GM12878 (cell line): ENCODE results near the gene SPHK2. TPM values are rescaled to one million over a fixed set of nuclear protein-coding genes. Genes with fewer than 3 reads are reported as not detected.

Source experiments
- ATAC-seq: fragments of 200-7000 bp; cut with Tn5 transposase; 3 replicates; pipeline ENCODE4 v1.9.1; 2020; ENCODE audit warnings: mild to moderate bottlenecking, moderate library complexity
- BruUV-seq: library from RNA; stranded (reverse); fragments of 400-500 nt; replicated peaks from 2 replicates; lab custom pipeline; 2021; lab: Mats Ljungman, UMichigan
- CTCF ChIA-PET: fragments of 300-600 bp; sonication (Branson Sonifier 250); formaldehyde crosslinking; extraction: SDS; loops from one replicate; lab custom pipeline; 2021; ENCODE audit warnings: inconsistent platforms; lab: Yijun Ruan, JAX
- POLR2A ChIA-PET: fragments of 350-600 bp; formaldehyde crosslinking; extraction: SDS; loops from one replicate; lab custom pipeline; 2021; ENCODE audit warnings: inconsistent platforms; lab: Charles Lee
- RAD21 ChIA-PET: fragments of 300-600 bp; sonication (Branson Sonifier 250); formaldehyde crosslinking; loops from one replicate; lab custom pipeline; 2023; ENCODE audit warnings: antibody characterized with exemption; ENCODE audit not compliant: unreplicated experiment; lab: Charles Lee
- SMC1A ChIA-PET: fragments of 300-600 bp; sonication (Branson Sonifier 250); formaldehyde crosslinking; loops from one replicate; lab custom pipeline; 2023; ENCODE audit not compliant: unreplicated experiment, uncharacterized antibody; lab: Charles Lee
- DNase-seq: peaks from one replicate; pipeline ENCODE4 v3.0.0-alpha.2; 2011; ENCODE audit warnings: low read depth, low spot score
- FAIRE-seq: peaks from 3 replicates; lab custom pipeline; 2011; peaks lifted over from hg19 to GRCh38; lab: Jason Lieb, UNC
- H2AFZ ChIP-seq: 2 replicates; pipeline ENCODE4 v1.6.0; 2011; ENCODE audit warnings: low read depth, low read length, control low read depth; ENCODE audit not compliant: control insufficient read depth
- H3K27ac ChIP-seq: 2 replicates; pipeline ENCODE4 v1.5.1; 2011; ENCODE audit warnings: control low read depth; ENCODE audit not compliant: control insufficient read depth, insufficient read depth
- H3K27me3 ChIP-seq, 2 experiments: replicated peaks in 1 of 2; 2 replicates each; pipeline versions ENCODE4 v1.6.0 to v1.6.1; 2011; ENCODE audit warnings: low read length in 1 of 2; ENCODE audit not compliant: control insufficient read depth in 2 of 2, insufficient read depth in 2 of 2
- H3K36me3 ChIP-seq, 2 experiments: 2 replicates each; pipeline ENCODE4 v1.5.1; 2011; ENCODE audit warnings: low read length in 1 of 2; ENCODE audit not compliant: control insufficient read depth in 2 of 2, insufficient read depth in 2 of 2
- H3K4me1 ChIP-seq: 2 replicates; pipeline ENCODE4 v1.6.1; 2011; ENCODE audit warnings: mild to moderate bottlenecking, low read length, moderate library complexity, mixed read lengths; ENCODE audit not compliant: control insufficient read depth, insufficient read depth
- H3K4me2 ChIP-seq: 2 replicates; pipeline ENCODE4 v1.6.0; 2011; ENCODE audit warnings: control low read depth; ENCODE audit not compliant: control insufficient read depth, insufficient read depth
- H3K4me3 ChIP-seq: fragments of 200-600 bp; sonication (generic); 2 replicates; pipeline ENCODE4 v1.5.1; 2016
- H3K79me2 ChIP-seq: 2 replicates; pipeline ENCODE4 v1.6.0; 2011; ENCODE audit warnings: low read length; ENCODE audit not compliant: control insufficient read depth, insufficient read depth
- H3K9ac ChIP-seq: 2 replicates; pipeline ENCODE4 v1.8.0; 2011; ENCODE audit warnings: low read length, control low read depth, mixed read lengths; ENCODE audit not compliant: control insufficient read depth, insufficient read depth
- H3K9me3 ChIP-seq: replicated peaks from 3 replicates; pipeline ENCODE4 v1.5.1; 2011; ENCODE audit warnings: mild to moderate bottlenecking, low read length; ENCODE audit not compliant: control insufficient read depth, insufficient read depth
- H4K20me1 ChIP-seq: 2 replicates; pipeline ENCODE4 v1.6.0; 2011; ENCODE audit not compliant: control insufficient read depth, insufficient read depth
- ATF7 ChIP-seq: fragments of 450-650 bp; IDR thresholded peaks from 2 replicates; pipeline ENCODE4 v1.6.1; 2016; ENCODE audit warnings: low read depth, mild to moderate bottlenecking
- CREB1 ChIP-seq: IDR thresholded peaks from 2 replicates; pipeline ENCODE4 v1.6.1; 2012; ENCODE audit warnings: low read depth, mild to moderate bottlenecking, inconsistent platforms
- FOXM1 ChIP-seq: IDR thresholded peaks from 2 replicates; pipeline ENCODE4 v1.6.1; 2012; ENCODE audit warnings: low read depth, mild to moderate bottlenecking, inconsistent platforms, low read length, moderate library complexity
- IKZF2 ChIP-seq, 2 experiments: fragments of 450-650 bp; IDR thresholded peaks; 2 replicates each; pipeline ENCODE4 v1.6.1; 2017; ENCODE audit warnings: mild to moderate bottlenecking in 2 of 2, moderate library complexity in 2 of 2
- KLF5 ChIP-seq: fragments of 450-650 bp; IDR thresholded peaks from 2 replicates; pipeline ENCODE4 v1.6.1; 2014; ENCODE audit warnings: mild to moderate bottlenecking; ENCODE audit not compliant: partially characterized antibody
- MEF2B ChIP-seq: fragments of 450-650 bp; IDR thresholded peaks from 2 replicates; pipeline ENCODE4 v1.6.1; 2018; ENCODE audit warnings: mild to moderate bottlenecking, moderate library complexity; ENCODE audit not compliant: partially characterized antibody, poor library complexity, severe bottlenecking
- MLLT1 ChIP-seq: fragments of 450-650 bp; IDR thresholded peaks from 2 replicates; pipeline ENCODE4 v1.6.1; 2016; ENCODE audit warnings: mild to moderate bottlenecking
- MTA3 ChIP-seq: IDR thresholded peaks from 2 replicates; pipeline ENCODE4 v1.6.1; 2012; ENCODE audit warnings: low read length, inconsistent platforms, borderline replicate concordance
- NFYA ChIP-seq: IDR thresholded peaks from 2 replicates; pipeline ENCODE4 v1.6.1; 2011; ENCODE audit warnings: low read depth, mild to moderate bottlenecking, low read length, improper control_type of control experiment, borderline replicate concordance
- NFYB ChIP-seq: IDR thresholded peaks from 2 replicates; pipeline ENCODE4 v1.6.1; 2011; ENCODE audit warnings: low read depth, mild to moderate bottlenecking, low read length, improper control_type of control experiment, moderate library complexity; ENCODE audit not compliant: insufficient read depth
- TCF3 ChIP-seq: IDR thresholded peaks from 2 replicates; pipeline ENCODE4 v1.6.1; 2012; ENCODE audit warnings: low read depth, mild to moderate bottlenecking, low read length, borderline replicate concordance; ENCODE audit not compliant: insufficient read depth
- YBX1 ChIP-seq: fragments of 450-650 bp; IDR thresholded peaks from 2 replicates; pipeline ENCODE4 v1.6.1; 2016; ENCODE audit warnings: antibody characterized with exemption
- ZNF384 ChIP-seq: IDR thresholded peaks from 2 replicates; pipeline ENCODE4 v1.6.1; 2012; ENCODE audit warnings: low read depth, mild to moderate bottlenecking, low read length, improper control_type of control experiment, borderline replicate concordance
- ZSCAN29 ChIP-seq: fragments of 450-650 bp; IDR thresholded peaks from 2 replicates; pipeline ENCODE4 v1.6.1; 2017; ENCODE audit warnings: mild to moderate bottlenecking, moderate library complexity
- WGBS: methylation state at CpG from one replicate; pipeline ENCODE4 v1.1.6; 2016; ENCODE audit warnings: low lambda C conversion rate; ENCODE audit not compliant: insufficient replicate concordance, insufficient coverage; ENCODE audit errors: missing lambda C conversion rate; 5-methylcytosine and 5-hydroxymethylcytosine counted together
- in situ Hi-C: fragments of 300-500 bp; cut with MboI; formaldehyde crosslinking; loops from 9 replicates; pipeline ENCODE4 v1.14.3; 2018; ENCODE audit warnings: mixed read lengths
- intact Hi-C: fragments of 100-400 bp; cut with micrococcal nuclease; formaldehyde crosslinking; loops from one replicate; pipeline ENCODE4 v1.14.2; 2022; ENCODE audit not compliant: unreplicated experiment
- polyA plus RNA-seq, 11 experiments: library from polyadenylated mRNA; depleted of rRNA in 4 of 11; unstranded in 6 of 11; stranded (reverse) in 5 of 11; fragments of >200 nt; fragmentation: Nextera tagmentation in 4 of 11; fragmentation: Illumina TruSeq in 1 of 11; extraction: Ambion mirVana in 4 of 11; extraction: Trizol in 1 of 11; gene quantifications; 1 replicate in 1 of 11; 2 replicates in 10 of 11; pipeline versions ENCODE4 v1.2.1 to v1.2.3, GENCODE V29; 2011 to 2016; ENCODE audit warnings: inconsistent platforms in 2 of 11, missing spikeins in 2 of 11, low read depth in 1 of 11
- total RNA-seq, 4 experiments: library from RNA; depleted of rRNA in 3 of 4; stranded (reverse); fragments of >200 nt in 3 of 4; fragmentation: Illumina TruSeq in 1 of 4; extraction: Trizol in 1 of 4; gene quantifications; 2 replicates each; pipeline versions ENCODE4 v1.2.1 to v1.2.3, GENCODE V29; 2013 to 2021
- TF ChIP-seq, protein P1 (sequence below): fragments of 450-650 bp; IDR thresholded peaks from 2 replicates; pipeline ENCODE4 v1.6.1; 2018; ENCODE audit warnings: mild to moderate bottlenecking, low read depth, moderate library complexity; ENCODE audit not compliant: partially characterized antibody
- TF ChIP-seq, protein P2 (sequence below): fragments of 450-650 bp; IDR thresholded peaks from 2 replicates; pipeline ENCODE4 v1.6.1; 2017; ENCODE audit warnings: antibody characterized with exemption, mild to moderate bottlenecking, moderate library complexity

The SPHK2 gene
- total and polyA plus RNA-seq, 10 of the 15 experiments (the other 5 are each of a cell fraction or from before 2014, with no cell fraction given), result 0.37 to 40.5 (median 11.2) TPM

- ChIA-PET SMC1A (no interaction called here), POLR2A (interaction anchor here (0.6 kb wide), 1 partner anchor 20 kb away, joined by 3 read pairs; the partner anchor contains the start of gene SPHK2), RAD21 (no interaction called here), CTCF (interaction anchor here (1.1 kb wide), 1 partner anchor 155 kb away, joined by 3 read pairs; no protein-coding TSS in a partner anchor)
- Histone ChIP-seq H3K4me1 (peaks cover 13% of the 10 kb centered on the region), H3K4me3 (no peak overlapping the region), H3K4me2 (no peak overlapping the region), H3K79me2 (peaks cover 3% of the 10 kb centered on the region), H3K27me3 (no peaks in the 10 kb centered on the region), H3K27ac (no peak overlapping the region), H3K9ac (no peak overlapping the region), H3K9me3 (no peaks in the 10 kb centered on the region), H2AFZ (no peak overlapping the region), H4K20me1 (no peaks in the 10 kb centered on the region), H3K36me3 (no peaks in the 10 kb centered on the region)
- FAIRE-seq (no peak), DNase-seq (no peak), ATAC-seq (no peak)
- intact Hi-C loops (loop anchor here (10.0 kb wide), 1 partner anchor 325 kb away; the partner anchor contains the start of gene FTL), in situ Hi-C loops (loop anchor here (25.0 kb wide), 1 partner anchor 1248 kb away; the partner anchor contains the start of genes AKT1S1, IL4I1 and TBC1D17)
- 87% methylated on average over 33 of the region's 33 CpGs for WGBS
- no TSS peak for BruUV-seq
- TF ChIP-seq, protein P1, sequence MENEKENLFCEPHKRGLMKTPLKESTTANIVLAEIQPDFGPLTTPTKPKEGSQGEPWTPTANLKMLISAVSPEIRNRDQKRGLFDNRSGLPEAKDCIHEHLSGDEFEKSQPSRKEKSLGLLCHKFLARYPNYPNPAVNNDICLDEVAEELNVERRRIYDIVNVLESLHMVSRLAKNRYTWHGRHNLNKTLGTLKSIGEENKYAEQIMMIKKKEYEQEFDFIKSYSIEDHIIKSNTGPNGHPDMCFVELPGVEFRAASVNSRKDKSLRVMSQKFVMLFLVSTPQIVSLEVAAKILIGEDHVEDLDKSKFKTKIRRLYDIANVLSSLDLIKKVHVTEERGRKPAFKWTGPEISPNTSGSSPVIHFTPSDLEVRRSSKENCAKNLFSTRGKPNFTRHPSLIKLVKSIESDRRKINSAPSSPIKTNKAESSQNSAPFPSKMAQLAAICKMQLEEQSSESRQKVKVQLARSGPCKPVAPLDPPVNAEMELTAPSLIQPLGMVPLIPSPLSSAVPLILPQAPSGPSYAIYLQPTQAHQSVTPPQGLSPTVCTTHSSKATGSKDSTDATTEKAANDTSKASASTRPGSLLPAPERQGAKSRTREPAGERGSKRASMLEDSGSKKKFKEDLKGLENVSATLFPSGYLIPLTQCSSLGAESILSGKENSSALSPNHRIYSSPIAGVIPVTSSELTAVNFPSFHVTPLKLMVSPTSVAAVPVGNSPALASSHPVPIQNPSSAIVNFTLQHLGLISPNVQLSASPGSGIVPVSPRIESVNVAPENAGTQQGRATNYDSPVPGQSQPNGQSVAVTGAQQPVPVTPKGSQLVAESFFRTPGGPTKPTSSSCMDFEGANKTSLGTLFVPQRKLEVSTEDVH, result no peak
- no peak for TF ChIP-seq NFYA
- no peak for TF ChIP-seq YBX1
- no peak for TF ChIP-seq MTA3
- no peak for TF ChIP-seq KLF5
- TF ChIP-seq ZNF384, result no peak
- no peak for TF ChIP-seq IKZF2 (IDR thresholded peaks at IDR 0.05)
- no peak for TF ChIP-seq CREB1
- no peak for TF ChIP-seq FOXM1
- TF ChIP-seq, protein P2, sequence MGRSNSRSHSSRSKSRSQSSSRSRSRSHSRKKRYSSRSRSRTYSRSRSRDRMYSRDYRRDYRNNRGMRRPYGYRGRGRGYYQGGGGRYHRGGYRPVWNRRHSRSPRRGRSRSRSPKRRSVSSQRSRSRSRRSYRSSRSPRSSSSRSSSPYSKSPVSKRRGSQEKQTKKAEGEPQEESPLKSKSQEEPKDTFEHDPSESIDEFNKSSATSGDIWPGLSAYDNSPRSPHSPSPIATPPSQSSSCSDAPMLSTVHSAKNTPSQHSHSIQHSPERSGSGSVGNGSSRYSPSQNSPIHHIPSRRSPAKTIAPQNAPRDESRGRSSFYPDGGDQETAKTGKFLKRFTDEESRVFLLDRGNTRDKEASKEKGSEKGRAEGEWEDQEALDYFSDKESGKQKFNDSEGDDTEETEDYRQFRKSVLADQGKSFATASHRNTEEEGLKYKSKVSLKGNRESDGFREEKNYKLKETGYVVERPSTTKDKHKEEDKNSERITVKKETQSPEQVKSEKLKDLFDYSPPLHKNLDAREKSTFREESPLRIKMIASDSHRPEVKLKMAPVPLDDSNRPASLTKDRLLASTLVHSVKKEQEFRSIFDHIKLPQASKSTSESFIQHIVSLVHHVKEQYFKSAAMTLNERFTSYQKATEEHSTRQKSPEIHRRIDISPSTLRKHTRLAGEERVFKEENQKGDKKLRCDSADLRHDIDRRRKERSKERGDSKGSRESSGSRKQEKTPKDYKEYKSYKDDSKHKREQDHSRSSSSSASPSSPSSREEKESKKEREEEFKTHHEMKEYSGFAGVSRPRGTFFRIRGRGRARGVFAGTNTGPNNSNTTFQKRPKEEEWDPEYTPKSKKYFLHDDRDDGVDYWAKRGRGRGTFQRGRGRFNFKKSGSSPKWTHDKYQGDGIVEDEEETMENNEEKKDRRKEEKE, result no peak
- no peak for TF ChIP-seq TCF3
- TF ChIP-seq ATF7, result no peak
- TF ChIP-seq MLLT1, result no peak
- TF ChIP-seq MEF2B, result no peak
- no peak for TF ChIP-seq ZSCAN29
- TF ChIP-seq NFYB, result no peak
These were observed 20.4 kb downstream of the SPHK2 start for GRCh38 chr19:48639483-48640375.
